Measurements from ENCODE around the gene KCNK1.
A peak's percentile ranks its signal among the peaks of the same experiment; 100 is the strongest.

The KCNK1 gene

GRCh38 chr1:233613252-233614172 is at the start of gene KCNK1:
KCNK1 (plus strand) TSS chr1:233614106; CDS start chr1:233614172, 66 bp downstream.
- H3K4me3 ChIP-seq (ENCODE audit: low read depth, low read length) = peak within 1 kb of the TSS; percentile 63
- TF ChIP-seq, protein P1, sequence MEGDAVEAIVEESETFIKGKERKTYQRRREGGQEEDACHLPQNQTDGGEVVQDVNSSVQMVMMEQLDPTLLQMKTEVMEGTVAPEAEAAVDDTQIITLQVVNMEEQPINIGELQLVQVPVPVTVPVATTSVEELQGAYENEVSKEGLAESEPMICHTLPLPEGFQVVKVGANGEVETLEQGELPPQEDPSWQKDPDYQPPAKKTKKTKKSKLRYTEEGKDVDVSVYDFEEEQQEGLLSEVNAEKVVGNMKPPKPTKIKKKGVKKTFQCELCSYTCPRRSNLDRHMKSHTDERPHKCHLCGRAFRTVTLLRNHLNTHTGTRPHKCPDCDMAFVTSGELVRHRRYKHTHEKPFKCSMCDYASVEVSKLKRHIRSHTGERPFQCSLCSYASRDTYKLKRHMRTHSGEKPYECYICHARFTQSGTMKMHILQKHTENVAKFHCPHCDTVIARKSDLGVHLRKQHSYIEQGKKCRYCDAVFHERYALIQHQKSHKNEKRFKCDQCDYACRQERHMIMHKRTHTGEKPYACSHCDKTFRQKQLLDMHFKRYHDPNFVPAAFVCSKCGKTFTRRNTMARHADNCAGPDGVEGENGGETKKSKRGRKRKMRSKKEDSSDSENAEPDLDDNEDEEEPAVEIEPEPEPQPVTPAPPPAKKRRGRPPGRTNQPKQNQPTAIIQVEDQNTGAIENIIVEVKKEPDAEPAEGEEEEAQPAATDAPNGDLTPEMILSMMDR (IDR thresholded peaks at IDR 0.05; ENCODE audit: borderline replicate concordance, insufficient read depth, low read depth, low read length) = no peak

DNA sequence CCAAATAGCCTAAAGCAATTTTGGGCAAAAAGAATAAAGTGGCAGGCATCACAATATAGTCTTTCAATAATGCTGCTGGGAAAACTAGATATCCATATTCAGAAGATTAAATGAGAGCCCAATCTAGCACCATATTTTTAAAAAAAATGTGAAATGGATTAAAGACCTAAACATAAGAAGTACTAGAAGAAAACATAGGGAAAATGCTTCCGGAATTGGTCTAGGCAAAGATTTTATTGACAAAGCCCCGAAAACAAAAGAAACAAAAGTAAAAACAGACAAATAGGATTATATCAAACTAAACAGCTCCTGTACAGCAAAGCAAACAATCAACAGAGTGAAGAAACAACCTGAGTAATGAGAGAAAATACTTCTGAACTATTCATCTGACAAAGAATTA is 48.6 kb upstream of the KCNK1 start:
- H3K4me3 ChIP-seq (ENCODE audit: low read depth, low read length) = no peak overlapping the region
- TF ChIP-seq, protein P1 (IDR thresholded peaks at IDR 0.05; ENCODE audit: borderline replicate concordance, insufficient read depth, low read depth, low read length) = no peak

DNA sequence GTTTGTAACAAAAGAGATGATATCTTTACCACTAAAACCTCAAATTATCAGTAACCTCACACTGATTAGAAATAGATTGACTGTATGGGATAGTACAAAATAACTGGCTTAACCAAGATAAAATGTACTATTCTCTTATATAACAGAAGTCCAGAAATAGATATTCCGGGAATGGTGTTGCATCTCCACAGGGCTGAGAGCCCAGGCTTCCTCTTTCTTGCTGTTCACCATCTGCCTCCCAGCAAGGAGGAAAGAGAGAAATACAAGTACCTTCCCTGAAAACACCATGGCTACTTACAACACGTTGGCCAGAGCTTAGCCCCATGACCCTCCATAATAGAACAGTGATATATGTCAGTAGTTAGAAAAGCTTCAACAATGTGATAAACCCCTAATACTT is 47.0 kb upstream of the KCNK1 start:
- no peak overlapping the region for H3K4me3 ChIP-seq (ENCODE audit: low read depth, low read length)
- TF ChIP-seq, protein P1 (IDR thresholded peaks at IDR 0.05; ENCODE audit: borderline replicate concordance, insufficient read depth, low read depth, low read length) = no peak

- H3K4me3 ChIP-seq (ENCODE audit: low read depth, low read length) = no peak overlapping the region
- TF ChIP-seq, protein P1 (IDR thresholded peaks at IDR 0.05; ENCODE audit: borderline replicate concordance, insufficient read depth, low read depth, low read length) = no peak
Measured at GRCh38 chr1:233569636-233570035, 44.3 kb upstream of the KCNK1 start.

GRCh38 chr1:233570216-233570615 is 43.7 kb upstream of the KCNK1 start:
- no peak overlapping the region for H3K4me3 ChIP-seq (ENCODE audit: low read depth, low read length)
- TF ChIP-seq, protein P1 (IDR thresholded peaks at IDR 0.05; ENCODE audit: borderline replicate concordance, insufficient read depth, low read depth, low read length) = no peak

DNA sequence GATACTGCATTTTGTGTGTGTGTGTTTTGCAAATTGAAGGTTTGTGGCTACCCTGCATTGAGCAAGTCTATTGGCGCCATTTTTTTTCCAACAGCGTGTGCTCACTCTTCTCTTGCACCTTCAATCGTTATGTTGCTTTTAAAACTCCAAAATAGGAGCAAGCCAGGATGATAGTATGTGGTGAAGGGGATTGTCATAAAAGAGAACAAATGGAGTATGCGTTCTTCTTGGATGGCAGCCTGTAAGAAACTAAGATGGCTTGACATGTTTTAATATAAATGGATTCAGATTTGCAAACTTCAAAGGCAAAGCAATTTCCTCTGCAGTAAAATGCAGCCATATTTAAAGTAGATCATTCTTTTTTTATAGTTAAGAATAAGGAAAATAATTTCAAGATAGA is 43.2 kb upstream of the KCNK1 start:
- H3K4me3 ChIP-seq (ENCODE audit: low read depth, low read length) = no peak overlapping the region
- TF ChIP-seq, protein P1 (IDR thresholded peaks at IDR 0.05; ENCODE audit: borderline replicate concordance, insufficient read depth, low read depth, low read length) = no peak

GRCh38 chr1:233572896-233573295 is 41.0 kb upstream of the KCNK1 start:
- TF ChIP-seq, protein P1 (IDR thresholded peaks at IDR 0.05; ENCODE audit: borderline replicate concordance, insufficient read depth, low read depth, low read length) = no peak

More at GRCh38 chr1:233572896-233573295, 41.0 kb upstream of the KCNK1 start:
- H3K4me3 ChIP-seq (ENCODE audit: low read depth, low read length) = no peak overlapping the region

Measured in GM12875 (cell line).